GM18505 (cell line): ENCODE results near the gene DNAH14.
"Not testable (repeated sequence)": the region's sequence is repeated elsewhere in the genome, so short reads cannot be mapped to it uniquely, and the experiment has no call there.

Experiments
- ATAC-seq: cut with Tn5 transposase; IDR thresholded peaks from one replicate; pipeline ENCODE4 v1.9.1; 2021; ENCODE audit not compliant: unreplicated experiment
- POLR2A ChIP-seq: IDR thresholded peaks from 4 replicates; pipeline ENCODE4 v1.6.1; 2011; ENCODE audit warnings: borderline replicate concordance; ENCODE audit not compliant: insufficient read depth, insufficient read length; ENCODE audit errors: extremely low read depth

The DNAH14 gene

GRCh38 chr1:225364439-225364838 is 435.0 kb downstream of the DNAH14 start:
- no peak for TF ChIP-seq POLR2A
- no peak for ATAC-seq

GRCh38 chr1:225366018-225366417 is 436.5 kb downstream of the DNAH14 start:
- no peak for ATAC-seq
- TF ChIP-seq POLR2A, result no peak

GRCh38 chr1:225366552-225366951 is 437.1 kb downstream of the DNAH14 start:
- no peak for ATAC-seq
- TF ChIP-seq POLR2A, result no peak

GRCh38 chr1:225368036-225368552 is 438.6 kb downstream of the DNAH14 start:
- no peak for TF ChIP-seq POLR2A
- ATAC-seq, result no peak

GRCh38 chr1:225371366-225372010 is 442.0 kb downstream of the DNAH14 start:
- ATAC-seq, result no peak
- TF ChIP-seq POLR2A, result no peak

GRCh38 chr1:225373155-225373554 is 443.7 kb downstream of the DNAH14 start:
- ATAC-seq, result no peak
- TF ChIP-seq POLR2A, result no peak

- no peak for TF ChIP-seq POLR2A
- ATAC-seq, result no peak
Observed at GRCh38 chr1:225374996-225375395, 445.5 kb downstream of the DNAH14 start.

GRCh38 chr1:225378880-225379279 is 449.4 kb downstream of the DNAH14 start:
- ATAC-seq, result no peak

GRCh38 chr1:225380691-225381090 is 451.2 kb downstream of the DNAH14 start:
- no peak for ATAC-seq
- TF ChIP-seq POLR2A, result no peak

More at GRCh38 chr1:225378880-225379279, 449.4 kb downstream of the DNAH14 start:
- TF ChIP-seq POLR2A, result no peak

GRCh38 chr1:225386860-225387259 is 457.4 kb downstream of the DNAH14 start:
- ATAC-seq, result not testable (repeated sequence)

- no peak for TF ChIP-seq POLR2A
- no peak for ATAC-seq
Observed at GRCh38 chr1:225388372-225388771, 458.9 kb downstream of the DNAH14 start.

GRCh38 chr1:225389843-225390242 is 460.4 kb downstream of the DNAH14 start:
- no peak for ATAC-seq
- TF ChIP-seq POLR2A, result no peak

GRCh38 chr1:225396357-225396756 is 466.9 kb downstream of the DNAH14 start:
- no peak for ATAC-seq
- TF ChIP-seq POLR2A, result no peak

- TF ChIP-seq POLR2A, result no peak
- ATAC-seq, result no peak
Observed at GRCh38 chr1:225400968-225401367, 471.5 kb downstream of the DNAH14 start.
